Body of pancreas (tissue), 4 donors: ENCODE measurements around the gene GTF2A1. TPM values are rescaled to one million over a fixed set of nuclear protein-coding genes. Genes with fewer than 3 reads are reported as not detected.

Experiments used
- ATAC-seq: fragments of 150-250 bp; one replicate; pipeline ENCODE4 v1.9.1; 2016
- DNase-seq, 4 donors: peaks; one replicate each; pipeline ENCODE4 v3.0.0-alpha.2; 2019
- H3K27ac ChIP-seq, 4 donors: fragments of 200-600 bp; sonication (generic); 1 replicate in 3 of 4; 2 replicates in 1 of 4; pipeline versions ENCODE4 v1.5.1 to v1.6.1; 2016 to 2019; ENCODE audit warnings: mild to moderate bottlenecking in 1 of 4, mixed read lengths in 1 of 4, moderate library complexity in 1 of 4
- H3K27me3 ChIP-seq, 2 donors: fragments of 200-600 bp; sonication (generic); one replicate each; pipeline ENCODE4 v1.6.0; 2016; ENCODE audit warnings: mild to moderate bottlenecking in 1 of 2
- H3K36me3 ChIP-seq, 2 donors: fragments of 200-600 bp; sonication (generic); replicated peaks in 1 of 2; 2 replicates each; pipeline ENCODE4 v1.5.1; 2016; ENCODE audit warnings: low read depth in 2 of 2; ENCODE audit not compliant: insufficient read depth in 1 of 2
- H3K4me1 ChIP-seq: fragments of 200-600 bp; sonication (generic); one replicate; pipeline ENCODE4 v1.6.0; 2016
- H3K4me3 ChIP-seq, 2 donors: fragments of 200-600 bp; sonication (generic); 1 replicate in 1 of 2; 2 replicates in 1 of 2; pipeline ENCODE4 v1.5.1; 2016 to 2019
- H3K9me3 ChIP-seq, 3 donors: fragments of 200-600 bp; sonication (generic); 1 replicate in 2 of 3; 2 replicates in 1 of 3; pipeline ENCODE4 v1.5.1; 2016
- POLR2A ChIP-seq, 3 donors: fragments of 450-650 bp; IDR thresholded peaks; one replicate each; pipeline ENCODE4 v1.6.1; 2016; ENCODE audit warnings: antibody characterized with exemption in 3 of 3, mild to moderate bottlenecking in 2 of 3
- WGBS, 2 donors: methylation state at CpG; one replicate each; pipeline ENCODE4 v1.1.5; 2017; 5-methylcytosine and 5-hydroxymethylcytosine counted together
- intact Hi-C: fragments of 100-400 bp; cut with DNase I; formaldehyde crosslinking; loops from one replicate; pipeline ENCODE4 v1.15.1; 2023
- total RNA-seq, 2 donors: library from RNA; depleted of rRNA; stranded (reverse); fragments of >200 nt; gene quantifications; one replicate each; pipeline ENCODE4 v1.1.0, GENCODE V29; 2016
- TF ChIP-seq, protein P1 (sequence below), 7 experiments: fragments of 450-650 bp in 4 of 7; fragments of 200-600 bp in 3 of 7; sonication (generic) in 3 of 7; IDR thresholded peaks; one replicate each; pipeline ENCODE4 v1.5.1; 2016 to 2019; ENCODE audit warnings: antibody characterized with exemption in 7 of 7

Gene GTF2A1
- total RNA-seq: 1 to 10 TPM; 4.0 to 9.3 TPM

DNA sequence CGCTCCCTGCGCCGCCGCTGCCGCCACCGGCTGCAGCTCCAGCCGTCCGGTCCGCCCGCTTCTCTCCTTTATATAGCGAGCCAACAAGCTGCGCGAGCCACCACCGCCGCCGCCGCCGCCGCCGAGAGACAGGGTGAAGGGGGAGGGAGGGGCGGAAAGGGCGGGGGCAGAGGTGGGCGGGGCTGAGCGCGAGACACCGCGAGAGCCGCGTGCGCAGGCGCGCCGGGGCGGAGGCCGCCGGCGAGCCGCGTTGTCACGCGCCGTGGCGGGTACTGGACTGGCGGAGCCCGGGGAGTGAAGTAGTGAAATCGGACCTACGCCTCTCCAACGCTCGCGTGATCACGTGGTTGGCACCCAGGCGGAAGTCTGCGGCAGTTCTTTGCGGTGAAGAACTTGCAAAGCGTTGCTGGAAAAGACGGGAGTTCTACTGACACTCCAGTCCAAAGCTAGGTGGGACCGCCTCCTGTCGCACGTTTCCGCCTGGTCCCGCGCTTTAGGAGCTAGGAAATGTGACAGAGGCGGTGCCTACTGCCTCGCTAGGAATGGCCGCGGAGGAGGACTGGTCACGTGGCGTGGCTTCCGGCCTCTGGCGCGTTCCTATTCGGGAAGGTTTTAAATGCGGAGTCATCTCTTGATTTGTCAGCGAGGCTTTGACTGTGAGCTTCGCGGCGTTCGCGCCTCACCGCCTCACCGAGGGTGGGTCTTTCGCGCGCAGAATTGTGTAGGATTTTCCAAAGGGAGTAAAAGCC is at the start of gene GTF2A1:
Gene GTF2A1 (minus strand): TSS at position 130 of the 749 bp plus-strand sequence. CDS start 441 bp downstream, outside the sequence.
- TF ChIP-seq, protein P1, sequence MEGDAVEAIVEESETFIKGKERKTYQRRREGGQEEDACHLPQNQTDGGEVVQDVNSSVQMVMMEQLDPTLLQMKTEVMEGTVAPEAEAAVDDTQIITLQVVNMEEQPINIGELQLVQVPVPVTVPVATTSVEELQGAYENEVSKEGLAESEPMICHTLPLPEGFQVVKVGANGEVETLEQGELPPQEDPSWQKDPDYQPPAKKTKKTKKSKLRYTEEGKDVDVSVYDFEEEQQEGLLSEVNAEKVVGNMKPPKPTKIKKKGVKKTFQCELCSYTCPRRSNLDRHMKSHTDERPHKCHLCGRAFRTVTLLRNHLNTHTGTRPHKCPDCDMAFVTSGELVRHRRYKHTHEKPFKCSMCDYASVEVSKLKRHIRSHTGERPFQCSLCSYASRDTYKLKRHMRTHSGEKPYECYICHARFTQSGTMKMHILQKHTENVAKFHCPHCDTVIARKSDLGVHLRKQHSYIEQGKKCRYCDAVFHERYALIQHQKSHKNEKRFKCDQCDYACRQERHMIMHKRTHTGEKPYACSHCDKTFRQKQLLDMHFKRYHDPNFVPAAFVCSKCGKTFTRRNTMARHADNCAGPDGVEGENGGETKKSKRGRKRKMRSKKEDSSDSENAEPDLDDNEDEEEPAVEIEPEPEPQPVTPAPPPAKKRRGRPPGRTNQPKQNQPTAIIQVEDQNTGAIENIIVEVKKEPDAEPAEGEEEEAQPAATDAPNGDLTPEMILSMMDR (IDR thresholded peaks at IDR 0.05): peak in 1 of 7 experiments; percentile 12
- peak in 1 of 3 donors; percentile 97 for TF ChIP-seq POLR2A (IDR thresholded peaks at IDR 0.05)
- 0 to 1% methylated on average over 20 to 83 of the region's 84 CpGs for whole genome bisulfite sequencing, 2 donors
- Histone ChIP-seq H3K27me3 (no peaks in the 10 kb centered on the region), H3K36me3 (no peaks in the 10 kb centered on the region), H3K27ac (peak within 1 kb of the TSS; percentile 97 to 100 (median 98)), H3K9me3 (no peaks in the 10 kb centered on the region), H3K4me1 (peaks cover 42% of the 10 kb centered on the region), H3K4me3 (peak within 1 kb of the TSS; percentile 35 to 77)
- peak; percentile 89 for ATAC-seq
- DNase-seq: peak; percentile 95 to 96 (median 96)
- intact Hi-C loops: no loop called here

DNA sequence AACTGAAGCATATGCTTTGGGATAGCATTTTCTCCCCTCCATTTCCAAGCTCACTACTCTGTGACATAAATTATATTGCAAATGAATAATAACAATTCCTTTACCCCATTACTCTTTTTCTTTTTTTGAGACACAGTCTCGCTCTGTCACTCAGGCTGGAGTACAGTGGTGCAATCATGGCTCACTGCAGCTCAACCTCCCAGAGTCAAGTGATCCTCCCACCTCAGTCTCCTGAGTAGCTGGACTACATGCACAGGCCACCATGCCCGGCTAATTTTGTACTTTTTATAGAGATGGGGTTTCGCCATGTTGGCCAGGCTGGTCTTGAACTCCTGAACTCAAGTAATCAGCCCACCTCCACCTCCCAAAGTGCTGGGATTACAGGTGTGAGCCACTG is 49.2 kb upstream of the GTF2A1 start:
- intact Hi-C loops: loop anchor here (5.0 kb wide), 1 partner anchor 187 kb away; no protein-coding TSS in a partner anchor
- TF ChIP-seq, protein P1 (IDR thresholded peaks at IDR 0.05): no peak
- TF ChIP-seq POLR2A (IDR thresholded peaks at IDR 0.05): no peak

DNA sequence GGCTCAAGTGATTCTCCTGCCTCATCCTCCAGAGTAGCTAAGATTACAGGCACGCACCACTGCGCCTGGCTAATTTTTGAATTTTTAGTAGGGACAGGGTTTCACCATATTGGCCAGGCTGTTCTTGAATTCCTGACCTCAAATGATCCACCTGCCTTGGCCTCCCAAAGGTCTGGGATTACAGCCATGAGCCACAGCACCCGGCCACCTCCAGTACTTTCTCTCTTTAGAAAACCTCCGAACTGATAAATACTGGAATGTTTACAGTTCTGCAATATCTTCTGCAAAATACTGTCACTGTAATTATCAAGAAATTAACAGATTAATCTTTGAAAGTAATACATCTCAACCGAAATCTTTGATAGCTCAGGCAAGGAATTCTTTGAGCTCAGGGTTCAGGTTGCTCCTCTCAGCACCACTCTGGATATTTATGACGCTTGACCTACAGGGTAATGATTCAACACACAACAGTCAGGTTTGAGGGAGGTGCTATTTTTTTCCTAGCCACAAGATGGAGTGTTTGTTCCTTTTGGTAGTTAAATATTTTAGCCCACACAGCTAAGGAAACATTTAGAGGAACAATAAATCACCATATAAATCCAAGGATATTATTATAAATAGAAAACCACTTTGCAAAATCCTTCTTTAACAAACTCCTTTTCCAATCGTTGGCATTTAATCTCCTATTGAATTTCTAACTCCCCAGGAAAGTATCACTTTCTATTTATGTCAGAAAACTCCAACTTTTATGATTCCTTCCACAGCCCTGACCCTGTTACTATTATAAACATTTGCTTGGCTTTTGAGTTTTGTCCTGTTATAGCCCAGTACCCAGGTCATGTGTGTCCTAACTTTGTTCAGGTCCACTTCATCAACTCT is 48.6 kb upstream of the GTF2A1 start:
- Histone ChIP-seq H3K4me3 (no peak overlapping the region), H3K27me3 (no peaks in the 10 kb centered on the region), H3K36me3 (no peaks in the 10 kb centered on the region), H3K9me3 (no peaks in the 10 kb centered on the region), H3K4me1 (no peaks in the 10 kb centered on the region), H3K27ac (no peak overlapping the region)
- TF ChIP-seq, protein P1 (IDR thresholded peaks at IDR 0.05): peak; percentile 70 to 94 (median 89)
- no peak for TF ChIP-seq POLR2A (IDR thresholded peaks at IDR 0.05)
- ATAC-seq: peak; percentile 92
- intact Hi-C loops: loop anchor here (5.0 kb wide), 1 partner anchor 188 kb away; no protein-coding TSS in a partner anchor
- DNase-seq: peak in 3 of 4 donors; percentile 28 to 69 (median 47)
- WGBS, 2 donors: 30 to 35% methylated on average over 7 of the region's 7 CpGs

More for the DNA sequence above, 49.2 kb upstream of the GTF2A1 start:
- H3K36me3 ChIP-seq: no peaks in the 10 kb centered on the region
- no peaks in the 10 kb centered on the region for H3K27me3 ChIP-seq
- no peak overlapping the region for H3K4me3 ChIP-seq
- H3K9me3 ChIP-seq: no peaks in the 10 kb centered on the region
- no peaks in the 10 kb centered on the region for H3K4me1 ChIP-seq
- DNase-seq: no peak
- no peak overlapping the region for H3K27ac ChIP-seq
- ATAC-seq: no peak
- 60 to 63% methylated on average over 3 of the region's 3 CpGs for WGBS, 2 donors

DNA sequence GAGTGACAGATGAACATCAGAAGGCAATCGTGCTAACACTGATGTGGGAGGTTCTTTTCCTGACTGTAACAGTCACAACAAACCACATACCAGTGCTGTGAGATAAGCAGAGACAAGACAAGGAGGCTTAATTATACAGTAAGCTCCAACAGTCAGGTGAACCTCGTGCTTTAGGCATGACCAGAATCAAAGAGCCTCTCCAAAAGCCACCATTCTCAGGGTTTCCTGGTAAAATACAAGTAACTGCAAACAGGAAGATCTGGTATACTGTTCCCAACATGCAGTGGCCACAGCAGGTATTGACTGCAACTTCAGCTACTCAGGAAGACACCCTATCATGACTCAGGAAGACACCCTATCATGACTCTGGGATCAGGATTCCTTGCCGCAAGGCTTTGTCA is 47.3 kb upstream of the GTF2A1 start:
- Histone ChIP-seq H3K9me3 (no peaks in the 10 kb centered on the region), H3K27me3 (no peaks in the 10 kb centered on the region), H3K36me3 (no peaks in the 10 kb centered on the region), H3K4me3 (no peak overlapping the region), H3K4me1 (no peaks in the 10 kb centered on the region), H3K27ac (no peak overlapping the region)
- 47 to 50% methylated on average over 3 of the region's 3 CpGs for WGBS, 2 donors
- intact Hi-C loops: loop anchor here (5.0 kb wide), 1 partner anchor 189 kb away; no protein-coding TSS in a partner anchor
- no peak for ATAC-seq
- no peak for TF ChIP-seq POLR2A (IDR thresholded peaks at IDR 0.05)
- TF ChIP-seq, protein P1 (IDR thresholded peaks at IDR 0.05): no peak
- no peak for DNase-seq
